ENCODE results near the gene MPPED1. TPM values are rescaled to one million over a fixed set of nuclear protein-coding genes. Genes with fewer than 3 reads are reported as not detected.
A peak's percentile ranks its signal among the peaks of the same experiment; 100 is the strongest.

MPPED1 gene
- total and polyA plus RNA-seq, 10 donors = 0.02 to 0.13 (median 0.04) TPM; not detected in 6

DNA sequence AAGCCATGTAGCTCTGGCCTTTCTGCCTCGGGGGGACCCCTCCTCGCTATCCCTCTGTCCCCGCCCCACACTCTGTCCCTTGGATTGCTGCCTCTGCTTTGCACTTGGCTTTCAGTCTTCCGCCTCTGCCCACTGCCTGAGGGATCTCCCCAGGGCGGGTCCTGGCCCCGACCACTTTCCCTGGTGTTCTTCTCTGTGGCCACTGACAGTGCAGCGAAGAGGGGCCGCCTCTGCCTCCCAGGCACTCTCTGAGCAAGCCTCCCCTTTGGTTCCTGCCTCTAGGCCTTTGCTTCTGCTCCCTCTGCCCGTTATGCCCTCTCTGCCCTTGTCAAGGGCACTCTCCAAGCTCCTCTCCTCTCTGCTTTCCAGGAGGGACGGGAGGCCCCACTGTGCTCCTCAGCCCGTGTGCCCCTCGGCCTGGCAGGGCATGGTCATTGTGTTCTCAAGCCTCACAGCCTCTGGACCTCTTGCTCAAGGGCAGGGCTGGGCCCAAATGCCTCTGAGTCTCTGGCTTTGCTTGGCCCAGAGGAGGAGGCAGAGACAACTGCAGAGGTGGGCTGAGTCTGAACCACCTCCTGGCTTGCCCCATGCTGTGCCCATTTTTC lies 5.5 kb upstream of the MPPED1 start:
- Histone ChIP-seq H3K9me3 (peaks cover 0 to 8% (median 0%) of the 10 kb centered on the region in 8 donors), H3K27me3 (replicated peaks in 1 of 7) (peaks cover 0 to 61% (median 14%) of the 10 kb centered on the region in 7 donors), H3K4me3 (no peak overlapping the region), H3K4me1 (no peaks in the 10 kb centered on the region), H3K27ac (no peak overlapping the region), H3K36me3 (no peaks in the 10 kb centered on the region)
- no peak for TF ChIP-seq POLR2A (IDR thresholded peaks at IDR 0.05)
- TF ChIP-seq, protein P1, sequence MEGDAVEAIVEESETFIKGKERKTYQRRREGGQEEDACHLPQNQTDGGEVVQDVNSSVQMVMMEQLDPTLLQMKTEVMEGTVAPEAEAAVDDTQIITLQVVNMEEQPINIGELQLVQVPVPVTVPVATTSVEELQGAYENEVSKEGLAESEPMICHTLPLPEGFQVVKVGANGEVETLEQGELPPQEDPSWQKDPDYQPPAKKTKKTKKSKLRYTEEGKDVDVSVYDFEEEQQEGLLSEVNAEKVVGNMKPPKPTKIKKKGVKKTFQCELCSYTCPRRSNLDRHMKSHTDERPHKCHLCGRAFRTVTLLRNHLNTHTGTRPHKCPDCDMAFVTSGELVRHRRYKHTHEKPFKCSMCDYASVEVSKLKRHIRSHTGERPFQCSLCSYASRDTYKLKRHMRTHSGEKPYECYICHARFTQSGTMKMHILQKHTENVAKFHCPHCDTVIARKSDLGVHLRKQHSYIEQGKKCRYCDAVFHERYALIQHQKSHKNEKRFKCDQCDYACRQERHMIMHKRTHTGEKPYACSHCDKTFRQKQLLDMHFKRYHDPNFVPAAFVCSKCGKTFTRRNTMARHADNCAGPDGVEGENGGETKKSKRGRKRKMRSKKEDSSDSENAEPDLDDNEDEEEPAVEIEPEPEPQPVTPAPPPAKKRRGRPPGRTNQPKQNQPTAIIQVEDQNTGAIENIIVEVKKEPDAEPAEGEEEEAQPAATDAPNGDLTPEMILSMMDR (IDR thresholded peaks at IDR 0.05 in 8 of 11, conservative IDR thresholded peaks at IDR 0.05 in 3 of 11) = no peak
- DNase-seq = no peak
- 75 to 81% (median 78%) methylated on average over 12 of the region's 12 CpGs for WGBS, 5 donors
- intact Hi-C loops (cut with DNase I; ENCODE audit: low total_unique reads) = no loop called here

- intact Hi-C loops (cut with DNase I; ENCODE audit: low total_unique reads) = no loop called here
- Histone ChIP-seq H3K4me1 (peaks cover 0 to 4% (median 0%) of the 10 kb centered on the region in 6 donors), H3K27ac (no peak overlapping the region), H3K9me3 (peaks cover 0 to under 1% (median 0%) of the 10 kb centered on the region in 8 donors), H3K27me3 (replicated peaks in 1 of 7) (peaks cover 0 to 63% (median 20%) of the 10 kb centered on the region in 7 donors), H3K4me3 (no peak overlapping the region), H3K36me3 (no peaks in the 10 kb centered on the region)
- WGBS, 5 donors = 49 to 68% (median 56%) methylated on average over 4 of the region's 4 CpGs
- DNase-seq = peak; percentile 30
- TF ChIP-seq, protein P1 (IDR thresholded peaks at IDR 0.05 in 8 of 11, conservative IDR thresholded peaks at IDR 0.05 in 3 of 11) = no peak
- no peak for TF ChIP-seq POLR2A (IDR thresholded peaks at IDR 0.05)
- no peak for TF ChIP-seq POLR2AphosphoS5 (IDR thresholded peaks at IDR 0.05)
These were observed 4.2 kb upstream of the MPPED1 start for GRCh38 chr22:43407591-43407990.

DNA sequence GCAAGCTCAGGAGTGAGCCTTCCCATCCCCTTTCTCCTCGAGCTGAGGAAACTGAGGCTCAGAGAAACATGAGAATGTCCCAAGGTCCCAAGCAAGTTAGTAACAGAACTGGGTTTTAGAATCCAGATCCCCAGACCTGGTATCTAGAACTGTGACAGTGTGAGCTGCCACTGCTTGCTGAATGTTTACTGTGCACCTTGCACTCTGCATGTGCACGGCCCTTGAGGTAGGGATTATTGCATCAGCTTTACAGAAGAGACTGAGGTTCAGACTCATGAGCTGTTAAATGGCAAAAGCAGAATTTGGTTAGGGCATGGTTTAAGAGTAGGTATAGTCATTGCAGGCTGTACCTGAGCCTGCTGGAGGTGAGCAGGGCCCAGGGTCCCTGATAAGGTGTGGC lies 3.8 kb upstream of the MPPED1 start:
- peaks cover 0 to 68% (median 24%) of the 10 kb centered on the region in 7 donors for H3K27me3 ChIP-seq (replicated peaks in 1 of 7)
- no peak for TF ChIP-seq POLR2A (IDR thresholded peaks at IDR 0.05)
- 64 to 92% (median 83%) methylated on average over 2 of the region's 2 CpGs for WGBS, 5 donors
- peaks cover 0 to 4% (median 0%) of the 10 kb centered on the region in 6 donors for H3K4me1 ChIP-seq
- no peaks in the 10 kb centered on the region for H3K9me3 ChIP-seq
- no peak for DNase-seq
- H3K36me3 ChIP-seq = no peaks in the 10 kb centered on the region
- H3K4me3 ChIP-seq = no peak overlapping the region
- no peak overlapping the region for H3K27ac ChIP-seq
- intact Hi-C loops (cut with DNase I; ENCODE audit: low total_unique reads) = no loop called here

DNA sequence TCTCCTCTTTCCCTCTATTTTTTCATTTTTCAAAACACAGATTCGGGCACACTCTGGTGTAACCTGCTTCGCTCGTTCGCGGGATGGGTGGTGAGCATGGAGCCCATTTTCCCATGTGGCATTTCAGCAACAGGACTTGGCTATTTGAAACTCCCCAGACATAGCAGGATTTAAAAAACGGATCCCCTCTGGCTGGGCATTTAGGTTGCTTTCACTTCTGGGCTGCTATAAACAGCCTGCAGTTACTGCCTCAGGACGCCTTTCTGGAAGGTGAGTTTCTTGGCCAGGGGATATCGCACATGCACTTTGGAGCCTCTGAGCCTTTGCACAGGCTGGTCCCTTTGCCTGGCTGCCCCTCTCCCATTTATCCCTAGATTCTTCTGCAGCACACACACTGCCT lies 2.8 kb upstream of the MPPED1 start:
- Histone ChIP-seq H3K4me1 (peaks cover 0 to 4% (median 0%) of the 10 kb centered on the region in 6 donors), H3K27me3 (replicated peaks in 1 of 7) (peaks cover 0 to 78% (median 34%) of the 10 kb centered on the region in 7 donors), H3K4me3 (no peak overlapping the region), H3K36me3 (no peaks in the 10 kb centered on the region), H3K27ac (no peak overlapping the region), H3K9me3 (no peaks in the 10 kb centered on the region)
- intact Hi-C loops (cut with DNase I; ENCODE audit: low total_unique reads) = no loop called here
- 84 to 90% (median 87%) methylated on average over 8 of the region's 8 CpGs for whole genome bisulfite sequencing, 5 donors
- TF ChIP-seq POLR2AphosphoS5 (IDR thresholded peaks at IDR 0.05) (no peak), POLR2A (IDR thresholded peaks at IDR 0.05) (no peak)
- TF ChIP-seq, protein P1 (IDR thresholded peaks at IDR 0.05 in 8 of 11, conservative IDR thresholded peaks at IDR 0.05 in 3 of 11) = no peak
- DNase-seq = no peak
